Activated T-cell treated with anti-CD3 and anti-CD28 coated beads, Interleukin-2, amount 50 U/mL, for 72 hours (primary cell): ENCODE measurements around the gene GDF15. TPM values are rescaled to one million over a fixed set of nuclear protein-coding genes. Genes with fewer than 3 reads are reported as not detected.

Experiments
- ATAC-seq, 2 donors: fragments of 150-1000 bp; cut with Tn5 transposase; replicated peaks in 1 of 2; 2 replicates each; pipeline ENCODE4 v1.10.0; 2021; ENCODE audit warnings: moderate library complexity in 2 of 2, mild to moderate bottlenecking in 1 of 2
- DNase-seq, 2 donors: peaks; one replicate each; pipeline ENCODE4 v3.0.0; 2021 to 2022; ENCODE audit warnings: mixed read lengths in 1 of 2
- H3K27ac Mint-ChIP-seq: one replicate; pipeline ENCODE4 v1.8.0; 2022; ENCODE audit warnings: mild to moderate bottlenecking, moderate library complexity, mixed read lengths
- H3K27me3 Mint-ChIP-seq: one replicate; pipeline ENCODE4 v1.8.0; 2022; ENCODE audit warnings: low read depth, mixed read lengths
- H3K36me3 Mint-ChIP-seq, 2 donors: one replicate each; pipeline ENCODE4 v1.8.0; 2022; ENCODE audit warnings: mixed read lengths in 2 of 2, mild to moderate bottlenecking in 1 of 2; ENCODE audit not compliant: insufficient read depth in 2 of 2
- H3K4me1 Mint-ChIP-seq: one replicate; pipeline ENCODE4 v1.8.0; 2022; ENCODE audit warnings: low read depth, mixed read lengths
- H3K4me3 Mint-ChIP-seq, 2 donors: one replicate each; pipeline ENCODE4 v1.8.0; 2022; ENCODE audit warnings: mild to moderate bottlenecking in 2 of 2, mixed read lengths in 2 of 2, moderate library complexity in 2 of 2
- H3K9me3 Mint-ChIP-seq, 2 donors: one replicate each; pipeline ENCODE4 v1.8.0; 2022; ENCODE audit warnings: mixed read lengths in 2 of 2
- total RNA-seq, 2 donors: library from RNA; stranded (reverse); gene quantifications; one replicate each; pipeline ENCODE4 v1.2.3, GENCODE V29; 2022

GDF15 gene
- total RNA-seq, 2 donors from 2014 or later: 0.60 TPM; not detected in 1

DNA sequence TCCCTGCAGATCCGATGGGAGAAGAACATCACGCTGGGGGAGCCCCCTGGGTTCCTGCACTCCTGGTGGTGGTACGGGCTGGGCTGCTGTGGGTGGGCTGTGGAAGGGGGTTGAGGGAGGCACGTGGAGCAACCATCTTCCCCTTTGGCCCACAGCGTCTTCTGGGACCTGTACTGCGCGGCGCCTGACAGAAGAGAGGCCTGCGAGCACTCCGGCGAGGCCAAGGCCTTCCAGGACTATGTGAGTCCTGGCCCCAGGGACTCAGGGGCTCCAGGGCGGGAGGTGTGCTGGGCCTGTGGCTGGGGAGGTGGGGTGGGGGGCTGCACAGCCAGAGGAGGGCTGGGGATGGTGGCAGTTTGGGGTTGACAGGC, 41.8 kb downstream of the GDF15 start:
- Mint-ChIP-seq H3K36me3 (no peaks in the 10 kb centered on the region), H3K4me3 (no peak overlapping the region), H3K9me3 (no peaks in the 10 kb centered on the region), H3K4me1 (peaks cover 32% of the 10 kb centered on the region), H3K27me3 (no peaks in the 10 kb centered on the region), H3K27ac (no peak overlapping the region)
- no peak for ATAC-seq
- DNase-seq: no peak

- H3K27me3 Mint-ChIP-seq: no peaks in the 10 kb centered on the region
Observed at GRCh38 chr19:18428173-18428786, 42.3 kb downstream of the GDF15 start.

GRCh38 chr19:18428787-18429674, 43.1 kb downstream of the GDF15 start:
- H3K36me3 Mint-ChIP-seq: no peaks in the 10 kb centered on the region
- ATAC-seq (peak; percentile 81 to 85), DNase-seq (peak; percentile 79 to 84)
- no peaks in the 10 kb centered on the region for H3K27me3 Mint-ChIP-seq
- H3K4me1 Mint-ChIP-seq: peaks cover 21% of the 10 kb centered on the region
- H3K4me3 Mint-ChIP-seq: peak overlapping the region; percentile 47 to 65
- no peaks in the 10 kb centered on the region for H3K9me3 Mint-ChIP-seq
- no peak overlapping the region for H3K27ac Mint-ChIP-seq

More at GRCh38 chr19:18428173-18428786, 42.3 kb downstream of the GDF15 start:
- DNase-seq (no peak), ATAC-seq (peak in 1 of 2 donors; percentile 1)
- Mint-ChIP-seq H3K4me3 (no peak overlapping the region), H3K9me3 (no peaks in the 10 kb centered on the region), H3K27ac (no peak overlapping the region), H3K4me1 (peaks cover 26% of the 10 kb centered on the region), H3K36me3 (no peaks in the 10 kb centered on the region)

DNA sequence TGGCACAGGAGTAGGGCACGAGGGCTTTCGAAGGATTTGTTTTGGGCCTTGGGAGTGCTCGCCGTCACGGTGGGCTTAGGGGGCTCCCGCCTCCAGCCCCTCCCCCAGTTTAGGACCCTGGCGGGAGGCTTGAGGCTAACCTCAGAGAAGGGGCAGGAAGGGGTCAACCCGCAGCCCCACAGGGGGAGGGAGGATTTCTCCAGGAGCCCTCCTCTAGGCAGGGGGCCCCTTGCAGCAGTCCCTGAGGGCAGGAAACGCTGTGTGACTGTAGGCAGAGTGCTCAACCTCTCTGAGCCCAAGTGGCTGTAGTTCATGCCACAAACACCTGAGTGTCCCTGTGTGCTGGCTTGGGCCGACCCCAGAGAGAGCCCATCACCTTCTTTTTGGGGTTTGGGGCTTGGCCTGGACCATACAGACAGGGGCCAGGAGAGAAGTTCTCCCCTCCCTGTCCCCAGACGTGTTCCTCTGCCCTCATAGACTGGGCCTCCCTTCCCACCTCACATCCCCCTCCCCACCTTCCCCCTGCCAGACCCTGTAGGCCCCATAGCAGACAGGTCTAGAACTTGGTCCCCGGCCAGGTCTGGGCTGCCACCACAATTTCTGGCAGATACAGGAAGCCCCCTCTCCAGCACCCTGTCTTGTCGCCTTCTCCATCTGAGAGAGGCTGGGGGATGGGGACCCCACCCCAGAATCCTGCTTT, 43.9 kb downstream of the GDF15 start:
- no peaks in the 10 kb centered on the region for H3K9me3 Mint-ChIP-seq
- H3K27ac Mint-ChIP-seq: no peak overlapping the region
- ATAC-seq (no peak), DNase-seq (no peak)
- peaks cover 0 to 2% of the 10 kb centered on the region in 2 donors for H3K36me3 Mint-ChIP-seq
- H3K4me3 Mint-ChIP-seq: peak overlapping the region; percentile 25 to 65
- peaks cover 19% of the 10 kb centered on the region for H3K4me1 Mint-ChIP-seq
- no peaks in the 10 kb centered on the region for H3K27me3 Mint-ChIP-seq

- DNase-seq: no peak
- Mint-ChIP-seq H3K9me3 (no peaks in the 10 kb centered on the region), H3K4me1 (peaks cover 18% of the 10 kb centered on the region), H3K27me3 (no peaks in the 10 kb centered on the region), H3K4me3 (no peak overlapping the region), H3K36me3 (peaks cover 0 to 2% of the 10 kb centered on the region in 2 donors), H3K27ac (no peak overlapping the region)
- ATAC-seq: no peak
Observed at GRCh38 chr19:18430417-18431144, 44.6 kb downstream of the GDF15 start.

- H3K9me3 Mint-ChIP-seq: no peaks in the 10 kb centered on the region
- ATAC-seq (no peak), DNase-seq (no peak)
- H3K36me3 Mint-ChIP-seq: peaks cover 0 to 2% of the 10 kb centered on the region in 2 donors
- H3K4me1 Mint-ChIP-seq: peaks cover 18% of the 10 kb centered on the region
- H3K27me3 Mint-ChIP-seq: no peaks in the 10 kb centered on the region
- H3K27ac Mint-ChIP-seq: no peak overlapping the region
- H3K4me3 Mint-ChIP-seq: no peak overlapping the region
Observed at GRCh38 chr19:18431351-18432197, 45.6 kb downstream of the GDF15 start.

DNA sequence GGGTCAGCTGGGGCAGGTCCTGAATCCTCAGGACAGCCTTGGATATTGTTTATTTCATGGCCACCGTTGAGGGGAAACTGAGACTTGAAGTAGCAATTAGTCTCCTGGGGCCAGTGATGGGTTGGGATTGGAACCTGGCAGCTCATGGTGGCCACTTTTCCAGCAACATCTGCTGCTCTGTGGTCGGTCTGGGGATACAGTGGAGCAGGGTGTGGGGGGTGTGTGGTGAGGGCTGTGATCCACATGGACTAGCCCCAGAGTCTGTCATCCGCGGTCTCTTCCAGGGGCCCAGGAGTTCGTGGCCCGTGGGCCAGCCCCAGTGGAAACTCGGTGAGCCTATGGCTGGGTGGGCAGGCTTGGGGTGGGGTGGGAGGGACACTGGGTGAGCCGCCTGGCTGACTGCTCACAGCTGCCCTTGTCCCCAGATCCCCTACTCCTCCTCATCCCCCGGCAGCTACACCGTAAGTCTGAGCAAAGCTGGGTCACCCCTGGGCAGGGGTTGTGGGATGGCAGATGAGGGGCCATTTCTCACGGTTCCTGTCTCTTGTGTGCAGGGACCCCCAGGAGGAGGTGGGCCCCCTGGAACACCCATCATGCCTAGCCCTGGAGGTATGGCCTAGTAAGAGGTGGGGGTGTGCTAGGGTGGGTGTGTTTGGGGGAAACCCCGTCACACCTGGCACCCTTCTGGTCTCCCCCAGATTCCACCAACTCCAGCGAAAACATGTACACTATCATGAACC, 46.5 kb downstream of the GDF15 start:
- Mint-ChIP-seq H3K4me3 (peak overlapping the region; percentile 10 to 77), H3K9me3 (no peaks in the 10 kb centered on the region), H3K27ac (no peak overlapping the region), H3K27me3 (no peaks in the 10 kb centered on the region), H3K4me1 (peaks cover 18% of the 10 kb centered on the region), H3K36me3 (peaks cover 0 to 2% of the 10 kb centered on the region in 2 donors)
- DNase-seq (no peak), ATAC-seq (no peak)

DNA sequence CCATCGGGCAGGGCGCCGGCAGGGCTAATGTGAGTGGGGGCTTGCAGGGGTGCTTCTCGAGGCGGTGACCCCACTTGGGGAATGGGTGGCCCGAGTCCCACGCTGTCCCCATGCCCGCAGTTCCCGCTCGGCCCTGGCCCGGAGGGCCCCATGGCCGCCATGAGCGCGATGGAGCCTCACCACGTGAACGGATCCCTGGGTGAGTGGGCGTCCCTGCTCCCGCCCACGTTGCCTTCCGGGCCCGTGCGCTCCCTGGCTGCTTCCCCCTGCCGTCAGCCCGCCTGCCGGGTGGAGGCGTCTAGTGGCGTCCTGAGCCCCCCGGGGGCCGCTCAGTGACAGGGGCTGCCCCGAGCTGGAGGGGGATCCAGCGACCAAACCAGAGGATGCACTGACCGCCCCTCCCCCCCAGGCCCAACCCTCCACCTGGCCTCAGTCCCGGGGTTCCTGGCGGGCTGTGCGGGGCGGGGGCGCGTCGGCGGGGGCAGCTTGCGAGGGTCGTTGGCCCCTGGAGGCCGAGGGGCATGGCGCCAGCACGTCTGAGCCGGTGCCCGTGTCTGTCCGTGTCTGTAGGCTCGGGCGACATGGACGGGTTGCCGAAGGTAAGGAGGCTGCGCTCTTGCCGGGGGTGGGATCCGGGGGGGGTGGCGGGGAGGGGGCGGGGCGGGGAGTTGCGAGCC, 47.2 kb downstream of the GDF15 start:
- Mint-ChIP-seq H3K4me3 (peak overlapping the region; percentile 10 to 77), H3K27me3 (no peaks in the 10 kb centered on the region), H3K4me1 (peaks cover 18% of the 10 kb centered on the region), H3K9me3 (no peaks in the 10 kb centered on the region), H3K27ac (no peak overlapping the region), H3K36me3 (peaks cover 0 to 2% of the 10 kb centered on the region in 2 donors)
- DNase-seq (no peak), ATAC-seq (no peak)

DNA sequence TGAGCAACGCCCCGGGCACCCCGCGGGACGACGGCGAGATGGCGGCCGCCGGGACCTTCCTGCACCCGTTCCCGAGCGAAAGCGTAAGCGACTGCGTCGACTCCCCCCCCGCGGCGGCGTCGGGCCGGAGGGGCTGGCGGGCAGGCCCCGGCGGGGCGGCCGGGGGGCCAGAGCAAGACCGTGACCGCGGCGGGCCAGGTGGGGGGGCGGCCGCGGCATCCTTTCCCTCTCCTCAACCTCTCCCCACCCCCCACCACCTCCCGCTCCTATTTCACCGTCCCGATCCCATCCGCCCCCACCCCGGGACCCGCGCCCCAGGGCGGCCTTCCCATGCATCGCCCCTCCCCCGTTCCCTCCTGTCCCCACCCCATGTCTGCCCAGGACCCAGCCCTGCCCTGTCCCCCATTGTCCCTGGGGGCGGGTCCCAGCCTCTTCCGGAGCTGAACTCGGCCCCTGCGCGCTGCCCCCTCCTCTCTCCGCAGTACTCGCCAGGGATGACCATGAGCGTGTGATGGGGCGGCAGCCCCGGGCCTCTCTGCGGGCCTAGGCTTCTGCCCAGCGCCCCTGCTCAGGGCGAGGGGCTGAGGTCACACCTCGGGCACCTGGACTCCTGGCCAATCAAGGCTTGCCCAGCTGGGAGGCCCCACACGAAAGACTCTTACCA, 47.9 kb downstream of the GDF15 start:
- Mint-ChIP-seq H3K27ac (no peak overlapping the region), H3K9me3 (no peaks in the 10 kb centered on the region), H3K4me1 (peaks cover 18% of the 10 kb centered on the region), H3K4me3 (peak overlapping the region; percentile 68 to 73), H3K36me3 (peaks cover 0 to 2% of the 10 kb centered on the region in 2 donors), H3K27me3 (no peaks in the 10 kb centered on the region)
- DNase-seq (no peak), ATAC-seq (no peak)

- no peaks in the 10 kb centered on the region for H3K27me3 Mint-ChIP-seq
- H3K4me3 Mint-ChIP-seq: peak overlapping the region; percentile 68 to 73
- no peaks in the 10 kb centered on the region for H3K9me3 Mint-ChIP-seq
- peaks cover 24% of the 10 kb centered on the region for H3K4me1 Mint-ChIP-seq
- peaks cover 0 to 2% of the 10 kb centered on the region in 2 donors for H3K36me3 Mint-ChIP-seq
- no peak for ATAC-seq
- no peak for DNase-seq
- no peak overlapping the region for H3K27ac Mint-ChIP-seq
Observed at GRCh38 chr19:18434411-18435175, 48.6 kb downstream of the GDF15 start.
